OCI-LY1 (cell line): ENCODE measurements around the gene ANO4.

Source experiments
- H2AFZ ChIP-seq: fragments of 200-600 bp; sonication (generic), shearing (Covaris generic); 2 replicates; pipeline ENCODE4 v1.6.0; 2014; ENCODE audit warnings: antibody characterized with exemption, mild to moderate bottlenecking, low read length
- H3F3A ChIP-seq: fragments of 200-600 bp; sonication (generic), shearing (Covaris generic); 2 replicates; pipeline ENCODE4 v1.6.0; 2014; ENCODE audit warnings: mild to moderate bottlenecking, antibody characterized with exemption, low read length, moderate library complexity; ENCODE audit not compliant: insufficient read depth
- H3K27ac ChIP-seq: fragments of 200-600 bp; sonication (generic); 2 replicates; pipeline ENCODE4 v1.5.1; 2014; ENCODE audit warnings: low read length, mixed run types, mild to moderate bottlenecking, low read depth; ENCODE audit not compliant: poor library complexity, severe bottlenecking
- H3K27me3 ChIP-seq: fragments of 200-600 bp; sonication (generic); 2 replicates; pipeline ENCODE4 v1.6.0; 2014; ENCODE audit warnings: antibody characterized with exemption, mild to moderate bottlenecking, low read length, moderate library complexity; ENCODE audit not compliant: insufficient read depth
- H3K36me3 ChIP-seq: fragments of 200-600 bp; sonication (generic); 2 replicates; pipeline ENCODE4 v1.6.1; 2014; ENCODE audit warnings: mild to moderate bottlenecking, antibody characterized with exemption, low read length, moderate library complexity, mixed read lengths; ENCODE audit not compliant: insufficient read depth
- H3K4me1 ChIP-seq: fragments of 200-600 bp; sonication (generic); 2 replicates; pipeline ENCODE4 v1.5.1; 2014; ENCODE audit warnings: mild to moderate bottlenecking, low read length, moderate library complexity; ENCODE audit not compliant: insufficient read depth, severe bottlenecking
- H3K4me2 ChIP-seq: fragments of 200-600 bp; sonication (generic), shearing (Covaris generic); 2 replicates; pipeline ENCODE4 v1.6.1; 2014; ENCODE audit warnings: low read length
- H3K4me3 ChIP-seq: fragments of 200-600 bp; sonication (generic); 2 replicates; pipeline ENCODE4 v1.5.1; 2014; ENCODE audit warnings: low read length, low read depth, mild to moderate bottlenecking, mixed read lengths; ENCODE audit not compliant: poor library complexity, severe bottlenecking
- H3K79me2 ChIP-seq: fragments of 200-600 bp; shearing (Covaris generic); 2 replicates; pipeline ENCODE4 v1.6.1; 2016; ENCODE audit warnings: mixed run types, low read length, mixed read lengths; ENCODE audit not compliant: insufficient read depth
- H3K9ac ChIP-seq: fragments of 200-600 bp; sonication (generic), shearing (Covaris generic); 2 replicates; pipeline ENCODE4 v1.6.1; 2014; ENCODE audit warnings: mild to moderate bottlenecking, low read length, mixed read lengths
- H3K9me2 ChIP-seq: fragments of 200-600 bp; sonication (generic), shearing (Covaris generic); 2 replicates; pipeline ENCODE4 v1.6.1; 2014; ENCODE audit warnings: low read depth, mild to moderate bottlenecking, low read length, mixed read lengths
- H3K9me3 ChIP-seq: fragments of 200-600 bp; shearing (Covaris generic); 2 replicates; pipeline ENCODE4 v1.6.1; 2014; ENCODE audit warnings: low read length, mixed read lengths
- H4K20me1 ChIP-seq: fragments of 200-600 bp; sonication (generic), shearing (Covaris generic); 2 replicates; pipeline ENCODE4 v1.6.0; 2016; ENCODE audit warnings: mild to moderate bottlenecking, low read length; ENCODE audit not compliant: insufficient read depth
- CTCF ChIP-seq: fragments of 200-600 bp; sonication (generic), shearing (Covaris generic); IDR thresholded peaks from 2 replicates; pipeline ENCODE4 v1.5.1; 2017; ENCODE audit warnings: mild to moderate bottlenecking, antibody characterized with exemption, low read length, moderate library complexity, mixed read lengths
- EZH2 ChIP-seq: fragments of 200-600 bp; sonication (generic), shearing (Covaris generic); IDR thresholded peaks from 2 replicates; pipeline ENCODE4 v1.8.0; 2017; ENCODE audit warnings: borderline replicate concordance, mixed run types, mild to moderate bottlenecking, antibody characterized with exemption, low read length, moderate library complexity, mixed read lengths

The ANO4 gene

DNA sequence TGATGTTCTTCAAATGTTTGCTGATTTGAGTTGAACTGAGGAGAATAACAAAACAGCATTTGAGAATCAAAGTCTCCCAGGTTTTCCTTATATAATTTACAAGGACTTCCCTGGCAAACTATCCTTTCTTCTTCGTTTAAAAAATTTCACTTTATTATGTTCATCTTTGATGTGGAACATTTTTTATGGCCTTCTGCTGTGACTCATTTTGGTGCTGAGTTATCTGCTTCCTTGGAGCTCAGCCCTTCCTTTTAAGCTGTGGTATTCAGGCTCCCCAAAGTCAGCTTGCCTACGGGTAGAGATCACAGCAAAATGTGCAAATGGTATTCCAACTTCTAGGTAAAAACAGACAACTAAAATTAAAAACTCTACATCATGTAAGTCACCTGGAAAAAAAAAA lies 1.4 kb upstream of the ANO4 start:
- no peak for TF ChIP-seq EZH2
- no peak for TF ChIP-seq CTCF
- Histone ChIP-seq H3K27me3 (peaks cover 3% of the 10 kb centered on the region; the same call in 1 of the 2 replicates), H3K36me3 (no peaks in the 10 kb centered on the region), H3K4me3 (no peak overlapping the region), H3K9me2 (no peaks in the 10 kb centered on the region), H2AFZ (no peak overlapping the region), H3K79me2 (no peaks in the 10 kb centered on the region), H3F3A (no peaks in the 10 kb centered on the region), H3K27ac (no peak overlapping the region), H3K4me1 (no peaks in the 10 kb centered on the region), H3K4me2 (no peak overlapping the region), H3K9ac (no peak overlapping the region), H4K20me1 (no peaks in the 10 kb centered on the region), H3K9me3 (no peaks in the 10 kb centered on the region)

DNA sequence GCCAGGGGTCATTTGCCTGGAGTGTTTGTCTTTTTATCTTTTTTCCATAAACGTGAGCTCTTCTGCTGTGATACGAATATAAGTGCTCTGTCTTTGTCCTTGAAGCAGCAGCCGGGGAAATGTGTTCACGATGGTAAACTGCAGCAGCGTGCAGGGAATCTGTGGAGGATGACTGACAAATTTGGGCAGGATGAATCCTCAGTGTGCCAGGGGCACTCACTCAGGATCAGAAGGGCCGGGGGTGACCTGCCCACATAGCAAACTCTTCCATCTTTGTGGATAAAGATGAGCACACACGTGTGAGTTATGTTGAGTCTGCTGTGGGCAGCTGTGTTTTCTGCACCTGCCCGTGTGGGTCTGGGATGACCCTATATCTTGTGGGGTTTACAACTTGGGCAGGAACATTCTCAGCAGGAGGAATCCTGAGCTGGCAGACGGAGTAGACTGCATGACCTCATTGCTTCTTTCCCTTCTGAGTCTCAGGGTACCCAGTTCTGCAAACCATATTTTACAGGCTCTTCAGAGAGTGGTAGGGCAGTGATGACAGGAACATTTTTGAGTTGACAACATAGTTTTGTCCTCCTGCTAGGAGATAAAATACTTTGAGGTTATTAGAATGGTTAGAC lies 711 bp downstream of the ANO4 start:
- Histone ChIP-seq H3K9me2 (no peaks in the 10 kb centered on the region), H4K20me1 (no peaks in the 10 kb centered on the region), H3K4me2 (no peak overlapping the region), H3K79me2 (no peaks in the 10 kb centered on the region), H3K36me3 (no peaks in the 10 kb centered on the region), H3F3A (no peaks in the 10 kb centered on the region), H3K9ac (no peak overlapping the region), H3K9me3 (no peaks in the 10 kb centered on the region), H3K4me1 (no peaks in the 10 kb centered on the region), H3K4me3 (no peak overlapping the region), H2AFZ (no peak overlapping the region), H3K27ac (no peak overlapping the region), H3K27me3 (peaks cover 3% of the 10 kb centered on the region; the same call in 1 of the 2 replicates)
- TF ChIP-seq CTCF (no peak), EZH2 (no peak)

DNA sequence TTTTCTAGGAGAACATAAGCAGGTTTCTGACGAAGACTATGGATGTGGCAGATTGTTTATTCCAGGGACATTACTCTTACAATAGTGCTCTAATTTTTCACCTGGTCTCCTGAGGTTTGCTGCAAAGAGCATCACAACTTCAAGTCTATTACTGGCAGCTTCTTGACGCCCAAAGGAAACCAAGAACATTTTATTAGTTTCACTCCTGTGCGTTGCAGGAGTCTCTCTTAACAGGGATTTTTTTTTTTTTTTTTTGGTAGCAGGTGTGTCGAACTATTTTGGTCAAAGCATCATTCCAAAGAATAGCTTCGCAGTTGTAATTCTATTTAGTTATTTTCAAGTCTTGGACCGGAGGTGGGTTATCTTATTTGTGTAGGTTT lies 1.2 kb downstream of the ANO4 start:
- no peak overlapping the region for H3K4me2 ChIP-seq
- no peak overlapping the region for H3K9ac ChIP-seq
- H3K79me2 ChIP-seq = no peaks in the 10 kb centered on the region
- no peaks in the 10 kb centered on the region for H3K9me3 ChIP-seq
- H3K4me1 ChIP-seq = no peaks in the 10 kb centered on the region
- TF ChIP-seq EZH2 (no peak), CTCF (no peak)
- H4K20me1 ChIP-seq = no peaks in the 10 kb centered on the region
- no peaks in the 10 kb centered on the region for H3K9me2 ChIP-seq
- no peak overlapping the region for H2AFZ ChIP-seq
- no peaks in the 10 kb centered on the region for H3K36me3 ChIP-seq
- peaks cover 3% of the 10 kb centered on the region; the same call in 1 of the 2 replicates for H3K27me3 ChIP-seq
- no peak overlapping the region for H3K4me3 ChIP-seq
- H3K27ac ChIP-seq = no peak overlapping the region
- H3F3A ChIP-seq = no peaks in the 10 kb centered on the region
